Uterus (tissue), 2 donors: ENCODE measurements around the gene LYPD3.

Experiments
- POLR2A ChIP-seq, 2 donors: fragments of 450-650 bp; IDR thresholded peaks; one replicate each; pipeline ENCODE4 v1.6.1; 2016; ENCODE audit warnings: antibody characterized with exemption in 2 of 2, mild to moderate bottlenecking in 1 of 2, moderate library complexity in 1 of 2
- TF ChIP-seq, protein P1 (sequence below), 4 experiments: fragments of 200-600 bp in 2 of 4; fragments of 450-650 bp in 2 of 4; sonication (generic) in 2 of 4; IDR thresholded peaks; one replicate each; pipeline ENCODE4 v1.5.1; 2016 to 2019; ENCODE audit warnings: antibody characterized with exemption in 4 of 4, mild to moderate bottlenecking in 2 of 4, moderate library complexity in 1 of 4

DNA sequence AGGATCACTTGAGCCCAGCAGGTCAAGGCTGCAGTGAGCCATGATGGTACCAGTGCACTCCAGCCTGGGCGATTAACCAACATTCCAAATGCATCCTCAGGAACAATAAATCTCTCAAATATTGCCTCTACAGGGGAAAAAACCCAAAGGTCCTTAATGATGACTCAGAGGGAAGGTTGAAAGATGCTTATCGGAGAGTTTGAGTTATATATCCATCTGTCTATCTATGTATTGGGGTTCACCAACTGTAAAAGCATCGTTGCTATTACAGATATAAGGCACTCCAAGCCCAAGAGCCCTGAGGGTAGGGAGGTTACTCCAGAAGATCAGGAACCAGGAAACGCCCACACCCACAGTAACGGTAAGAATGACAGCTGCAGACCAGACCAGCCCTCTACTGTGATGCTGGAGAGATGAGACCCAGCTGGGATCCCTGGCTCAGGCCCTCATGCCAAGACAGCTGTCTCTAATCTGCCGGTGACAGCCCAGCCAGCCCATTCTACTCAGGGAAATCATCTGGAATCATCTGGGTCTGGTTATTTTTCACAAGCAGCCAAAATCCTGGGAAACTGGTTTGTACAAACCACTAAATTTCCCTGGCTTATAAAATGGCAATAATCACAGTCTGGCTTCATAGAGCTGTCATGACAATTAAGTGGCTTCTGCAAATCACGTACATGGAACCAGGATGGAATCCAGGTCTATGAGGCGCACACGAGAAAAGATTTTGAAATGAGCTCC is 26.9 kb downstream of the LYPD3 start:
- TF ChIP-seq, protein P1, sequence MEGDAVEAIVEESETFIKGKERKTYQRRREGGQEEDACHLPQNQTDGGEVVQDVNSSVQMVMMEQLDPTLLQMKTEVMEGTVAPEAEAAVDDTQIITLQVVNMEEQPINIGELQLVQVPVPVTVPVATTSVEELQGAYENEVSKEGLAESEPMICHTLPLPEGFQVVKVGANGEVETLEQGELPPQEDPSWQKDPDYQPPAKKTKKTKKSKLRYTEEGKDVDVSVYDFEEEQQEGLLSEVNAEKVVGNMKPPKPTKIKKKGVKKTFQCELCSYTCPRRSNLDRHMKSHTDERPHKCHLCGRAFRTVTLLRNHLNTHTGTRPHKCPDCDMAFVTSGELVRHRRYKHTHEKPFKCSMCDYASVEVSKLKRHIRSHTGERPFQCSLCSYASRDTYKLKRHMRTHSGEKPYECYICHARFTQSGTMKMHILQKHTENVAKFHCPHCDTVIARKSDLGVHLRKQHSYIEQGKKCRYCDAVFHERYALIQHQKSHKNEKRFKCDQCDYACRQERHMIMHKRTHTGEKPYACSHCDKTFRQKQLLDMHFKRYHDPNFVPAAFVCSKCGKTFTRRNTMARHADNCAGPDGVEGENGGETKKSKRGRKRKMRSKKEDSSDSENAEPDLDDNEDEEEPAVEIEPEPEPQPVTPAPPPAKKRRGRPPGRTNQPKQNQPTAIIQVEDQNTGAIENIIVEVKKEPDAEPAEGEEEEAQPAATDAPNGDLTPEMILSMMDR (IDR thresholded peaks at IDR 0.05), result no peak
- TF ChIP-seq POLR2A (IDR thresholded peaks at IDR 0.05), result no peak
